HCT116 (cell line): ENCODE results near the gene RMRP. TPM values are rescaled to one million over a fixed set of nuclear protein-coding genes. Genes with fewer than 3 reads are reported as not detected.

Experiments used
- ATAC-seq: fragments of 200-7000 bp; cut with Tn5 transposase; 2 replicates; pipeline ENCODE4 v1.9.1; 2020; ENCODE audit warnings: mild to moderate bottlenecking, moderate library complexity
- BruUV-seq: library from RNA; stranded (reverse); fragments of 400-500 nt; replicated peaks from 2 replicates; lab custom pipeline; 2021; lab: Mats Ljungman, UMichigan
- CTCF ChIA-PET: fragments of 300-600 bp; sonication (Branson Sonifier 250); formaldehyde crosslinking; loops from one replicate; lab custom pipeline; 2021; ENCODE audit warnings: antibody characterized with exemption; lab: Charles Lee
- POLR2A ChIA-PET: fragments of 300-600, 350-600 bp; sonication (Branson Sonifier 250); formaldehyde crosslinking; loops from one replicate; lab custom pipeline; 2021; ENCODE audit warnings: antibody characterized with exemption; lab: Charles Lee
- RAD21 ChIA-PET, 2 experiments: fragments of 300-600 bp; sonication (Branson Sonifier 250); formaldehyde crosslinking; loops; one replicate each; lab custom pipeline; 2023; ENCODE audit warnings: low total read pairs in 2 of 2; ENCODE audit not compliant: uncharacterized antibody in 2 of 2, unreplicated experiment in 2 of 2, low non-redundant PET in 1 of 2; lab: Charles Lee
- DNase-seq: peaks from one replicate; pipeline ENCODE4 v3.0.0-alpha.2; 2010; ENCODE audit warnings: low read depth, low spot score
- H2AFZ ChIP-seq: fragments of 200-600 bp; shearing (Covaris generic), sonication (generic); 2 replicates; pipeline ENCODE4 v1.6.1; 2017; ENCODE audit warnings: low read depth, mixed run types, mixed read lengths, antibody characterized with exemption, low read length; ENCODE audit not compliant: poor library complexity, severe bottlenecking
- H3K27ac ChIP-seq: 2 replicates; pipeline ENCODE4 v1.5.1; 2012; ENCODE audit warnings: low read depth, low read length
- H3K27me3 ChIP-seq: fragments of 200-600 bp; sonication (generic); 2 replicates; pipeline ENCODE4 v1.6.1; 2016; ENCODE audit warnings: mixed run types, low read length, mixed read lengths; ENCODE audit not compliant: insufficient read depth
- H3K36me3 ChIP-seq, 2 experiments: fragments of 200-500 bp in 1 of 2; fragments of 200-600 bp in 1 of 2; sonication (Bioruptor generic) in 1 of 2; sonication (generic) in 1 of 2; 2 replicates each; pipeline versions ENCODE4 v1.5.1 to v1.6.1; 2014 to 2016; ENCODE audit warnings: low read length in 2 of 2, inconsistent platforms in 1 of 2, mixed read lengths in 1 of 2, mixed run types in 1 of 2; ENCODE audit not compliant: insufficient read depth in 2 of 2, control insufficient read depth in 1 of 2
- H3K4me1 ChIP-seq, 2 experiments: fragments of 200-600 bp in 1 of 2; sonication (generic) in 1 of 2; 2 replicates each; pipeline versions ENCODE4 v1.5.1 to v1.6.1; 2012 to 2017; ENCODE audit warnings: low read length in 2 of 2, inconsistent platforms in 1 of 2, mild to moderate bottlenecking in 1 of 2, mixed read lengths in 1 of 2, mixed run types in 1 of 2, moderate library complexity in 1 of 2; ENCODE audit not compliant: insufficient read depth in 2 of 2, control insufficient read depth in 1 of 2
- H3K4me2 ChIP-seq: fragments of 200-600 bp; sonication (generic); 2 replicates; pipeline ENCODE4 v1.6.1; 2017; ENCODE audit warnings: mixed run types, low read length, mixed read lengths
- H3K4me3 ChIP-seq, 2 experiments: fragments of 200-600 bp in 1 of 2; sonication (generic) in 1 of 2; replicated peaks in 1 of 2; 2 replicates each; pipeline ENCODE4 v1.5.1; 2011 to 2016; ENCODE audit warnings: low read length in 2 of 2, control low read depth in 1 of 2, low read depth in 1 of 2, mild to moderate bottlenecking in 1 of 2, mixed read lengths in 1 of 2, mixed run types in 1 of 2
- H3K79me2 ChIP-seq: fragments of 200-600 bp; sonication (generic); 2 replicates; pipeline ENCODE4 v1.6.1; 2017; ENCODE audit warnings: mild to moderate bottlenecking, mixed run types, low read length, moderate library complexity, mixed read lengths; ENCODE audit not compliant: insufficient read depth
- H3K9ac ChIP-seq: fragments of 200-600 bp; sonication (generic); 2 replicates; pipeline ENCODE4 v1.6.1; 2016; ENCODE audit warnings: low read length, mixed read lengths
- H3K9me2 ChIP-seq: fragments of 200-600 bp; sonication (generic), shearing (Covaris generic); 2 replicates; pipeline ENCODE4 v1.6.1; 2017; ENCODE audit warnings: mixed run types, mild to moderate bottlenecking, moderate library complexity; ENCODE audit not compliant: insufficient read depth
- H3K9me3 ChIP-seq, 2 experiments: fragments of 200-500 bp in 1 of 2; fragments of 200-600 bp in 1 of 2; sonication (Bioruptor generic) in 1 of 2; sonication (generic) in 1 of 2; 2 replicates each; pipeline ENCODE4 v1.6.1; 2014 to 2017; ENCODE audit warnings: low read length in 2 of 2, mixed read lengths in 2 of 2, inconsistent platforms in 1 of 2, low read depth in 1 of 2, mild to moderate bottlenecking in 1 of 2, mixed run types in 1 of 2, moderate library complexity in 1 of 2; ENCODE audit not compliant: control insufficient read depth in 1 of 2, insufficient read depth in 1 of 2
- H4K20me1 ChIP-seq: fragments of 200-600 bp; sonication (generic), shearing (Covaris generic); 2 replicates; pipeline ENCODE4 v1.6.1; 2017; ENCODE audit warnings: mixed run types, mild to moderate bottlenecking, moderate library complexity; ENCODE audit not compliant: insufficient read depth
- CEBPB ChIP-seq: IDR thresholded peaks from 2 replicates; pipeline ENCODE4 v1.6.1; 2012; ENCODE audit warnings: low read depth
- CTCF ChIP-seq, 3 experiments: fragments of 200-600 bp in 1 of 3; sonication (generic) in 1 of 3; IDR thresholded peaks in 2 of 3; conservative IDR thresholded peaks in 1 of 3; 2 replicates each; pipeline ENCODE4 v1.5.1; 2012 to 2017; ENCODE audit warnings: low read depth in 2 of 3, low read length in 2 of 3, antibody characterized with exemption in 1 of 3, borderline replicate concordance in 1 of 3, control low read depth in 1 of 3, mild to moderate bottlenecking in 1 of 3, mixed read lengths in 1 of 3, mixed run types in 1 of 3, moderate library complexity in 1 of 3; ENCODE audit not compliant: insufficient read depth in 1 of 3
- EGR1 ChIP-seq: IDR thresholded peaks from 2 replicates; pipeline ENCODE4 v1.6.1; 2012; ENCODE audit warnings: low read depth
- ELF1 ChIP-seq: IDR thresholded peaks from 2 replicates; pipeline ENCODE4 v1.6.1; 2012; ENCODE audit warnings: low read depth, borderline replicate concordance
- EZH2phosphoT487 ChIP-seq: fragments of 200-600 bp; IDR thresholded peaks from 2 replicates; pipeline ENCODE4 v1.6.1; 2018; ENCODE audit warnings: antibody characterized with exemption, borderline replicate concordance
- FOSL1 ChIP-seq: IDR thresholded peaks from 2 replicates; pipeline ENCODE4 v1.6.1; 2012; ENCODE audit warnings: low read depth
- JUND ChIP-seq: IDR thresholded peaks from 2 replicates; pipeline ENCODE4 v1.6.1; 2012
- MAX ChIP-seq: IDR thresholded peaks from 2 replicates; pipeline ENCODE4 v1.6.1; 2012
- POLR2AphosphoS5 ChIP-seq: IDR thresholded peaks from 2 replicates; pipeline ENCODE4 v1.6.1; 2011; ENCODE audit warnings: mild to moderate bottlenecking, low read depth, low read length, moderate library complexity
- RAD21 ChIP-seq: IDR thresholded peaks from 2 replicates; pipeline ENCODE4 v1.6.1; 2012; ENCODE audit warnings: low read depth, mild to moderate bottlenecking
- SIN3A ChIP-seq: IDR thresholded peaks from 2 replicates; pipeline ENCODE4 v1.6.1; 2012; ENCODE audit warnings: low read depth
- SP1 ChIP-seq: IDR thresholded peaks from 2 replicates; pipeline ENCODE4 v1.6.1; 2012; ENCODE audit warnings: low read depth
- TCF7L2 ChIP-seq: IDR thresholded peaks from 2 replicates; pipeline ENCODE4 v1.7.0; 2011; ENCODE audit warnings: borderline replicate concordance, inconsistent platforms; ENCODE audit not compliant: insufficient read depth, insufficient read length; ENCODE audit errors: extremely low read depth
- YY1 ChIP-seq: IDR thresholded peaks from 2 replicates; pipeline ENCODE4 v1.6.1; 2011; ENCODE audit warnings: low read length, low read depth, moderate library complexity, mild to moderate bottlenecking; ENCODE audit not compliant: insufficient replicate concordance; ENCODE audit errors: extremely low read depth
- ZFX ChIP-seq: fragments of 450-650 bp; IDR thresholded peaks from 2 replicates; pipeline ENCODE4 v1.6.1; 2017
- ZNF274 ChIP-seq: fragments of 200-500 bp; sonication (Bioruptor generic); IDR thresholded peaks from 2 replicates; pipeline ENCODE4 v1.6.1; 2014; ENCODE audit warnings: mild to moderate bottlenecking, low read depth, low read length, inconsistent platforms
- intact Hi-C: fragments of 100-400 bp; cut with micrococcal nuclease; formaldehyde crosslinking; loops from 2 replicates; pipeline ENCODE4 v1.10.0; 2022
- total RNA-seq: library from RNA; stranded (reverse); gene quantifications from one replicate; pipeline ENCODE4 v1.2.1, GENCODE V29; 2021; ENCODE audit not compliant: unreplicated experiment
- TF ChIP-seq, protein P1 (sequence below): IDR thresholded peaks from 2 replicates; pipeline ENCODE4 v1.6.1; 2012; ENCODE audit warnings: low read depth
- TF ChIP-seq, protein P2 (sequence below): IDR thresholded peaks from 2 replicates; pipeline ENCODE4 v1.6.1; 2011; ENCODE audit warnings: mild to moderate bottlenecking, low read length, moderate library complexity; ENCODE audit not compliant: insufficient replicate concordance; ENCODE audit errors: extremely low read depth

Gene RMRP
- total RNA-seq, 1 experiment from 2014 or later = 30,969 TPM

DNA sequence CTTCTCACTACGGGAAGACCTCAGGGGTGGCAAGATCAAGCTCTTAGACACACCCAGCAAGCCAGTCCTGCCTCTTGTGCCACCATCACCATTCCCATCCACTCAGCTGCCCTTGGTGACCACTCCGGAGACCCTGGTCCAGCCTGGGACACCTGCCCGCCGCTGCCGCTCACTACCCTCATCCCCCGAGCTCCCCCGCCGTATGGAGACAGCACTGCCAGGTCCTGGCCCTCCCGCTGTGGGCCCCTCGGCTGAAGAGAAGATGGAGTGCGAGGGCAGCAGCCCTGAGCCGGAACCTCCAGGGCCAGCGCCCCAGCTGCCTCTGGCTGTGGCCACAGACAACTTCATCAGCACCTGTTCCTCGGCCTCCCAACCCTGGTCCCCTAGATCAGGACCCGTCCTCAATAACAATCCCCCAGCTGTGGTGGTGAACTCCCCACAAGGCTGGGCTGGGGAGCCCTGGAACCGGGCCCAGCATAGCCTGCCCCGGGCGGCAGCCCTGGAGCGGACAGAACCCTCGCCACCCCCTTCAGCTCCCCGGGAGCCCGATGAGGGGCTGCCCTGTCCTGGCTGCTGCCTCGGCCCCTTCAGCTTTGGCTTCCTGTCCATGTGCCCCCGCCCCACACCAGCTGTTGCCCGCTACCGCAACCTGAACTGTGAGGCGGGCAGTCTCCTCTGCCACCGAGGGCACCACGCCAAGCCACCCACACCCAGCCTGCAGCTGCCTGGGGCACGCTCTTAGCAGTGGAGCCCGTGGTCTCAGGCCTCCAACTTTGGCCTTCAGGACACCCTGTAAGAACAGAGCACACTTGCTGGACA is 48.6 kb downstream of the RMRP start:
- Histone ChIP-seq H3K27me3 (no peaks in the 10 kb centered on the region), H3K9ac (no peak overlapping the region), H2AFZ (no peak overlapping the region), H3K4me3 (no peak overlapping the region), H3K27ac (no peak overlapping the region), H3K9me3 (no peaks in the 10 kb centered on the region), H3K9me2 (no peaks in the 10 kb centered on the region), H3K4me2 (no peak overlapping the region), H3K4me1 (peaks cover 6 to 19% of the 10 kb centered on the region in 2 experiments; a peak in 3 of 4 replicates), H3K36me3 (peaks cover 3 to 12% of the 10 kb centered on the region in 2 experiments; a peak in 3 of 4 replicates), H4K20me1 (no peaks in the 10 kb centered on the region), H3K79me2 (peaks cover 16% of the 10 kb centered on the region; the same call in 1 of the 2 replicates)
- no peak for ATAC-seq
- POLR2A ChIA-PET = no interaction called here
- BruUV-seq = no TSS peak
- CTCF ChIA-PET = no interaction called here
- RAD21 ChIA-PET = no interaction called here
- intact Hi-C loops = no loop called here
- DNase-seq = no peak
- TF ChIP-seq, protein P1, sequence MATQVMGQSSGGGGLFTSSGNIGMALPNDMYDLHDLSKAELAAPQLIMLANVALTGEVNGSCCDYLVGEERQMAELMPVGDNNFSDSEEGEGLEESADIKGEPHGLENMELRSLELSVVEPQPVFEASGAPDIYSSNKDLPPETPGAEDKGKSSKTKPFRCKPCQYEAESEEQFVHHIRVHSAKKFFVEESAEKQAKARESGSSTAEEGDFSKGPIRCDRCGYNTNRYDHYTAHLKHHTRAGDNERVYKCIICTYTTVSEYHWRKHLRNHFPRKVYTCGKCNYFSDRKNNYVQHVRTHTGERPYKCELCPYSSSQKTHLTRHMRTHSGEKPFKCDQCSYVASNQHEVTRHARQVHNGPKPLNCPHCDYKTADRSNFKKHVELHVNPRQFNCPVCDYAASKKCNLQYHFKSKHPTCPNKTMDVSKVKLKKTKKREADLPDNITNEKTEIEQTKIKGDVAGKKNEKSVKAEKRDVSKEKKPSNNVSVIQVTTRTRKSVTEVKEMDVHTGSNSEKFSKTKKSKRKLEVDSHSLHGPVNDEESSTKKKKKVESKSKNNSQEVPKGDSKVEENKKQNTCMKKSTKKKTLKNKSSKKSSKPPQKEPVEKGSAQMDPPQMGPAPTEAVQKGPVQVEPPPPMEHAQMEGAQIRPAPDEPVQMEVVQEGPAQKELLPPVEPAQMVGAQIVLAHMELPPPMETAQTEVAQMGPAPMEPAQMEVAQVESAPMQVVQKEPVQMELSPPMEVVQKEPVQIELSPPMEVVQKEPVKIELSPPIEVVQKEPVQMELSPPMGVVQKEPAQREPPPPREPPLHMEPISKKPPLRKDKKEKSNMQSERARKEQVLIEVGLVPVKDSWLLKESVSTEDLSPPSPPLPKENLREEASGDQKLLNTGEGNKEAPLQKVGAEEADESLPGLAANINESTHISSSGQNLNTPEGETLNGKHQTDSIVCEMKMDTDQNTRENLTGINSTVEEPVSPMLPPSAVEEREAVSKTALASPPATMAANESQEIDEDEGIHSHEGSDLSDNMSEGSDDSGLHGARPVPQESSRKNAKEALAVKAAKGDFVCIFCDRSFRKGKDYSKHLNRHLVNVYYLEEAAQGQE = no peak
- TF ChIP-seq POLR2AphosphoS5 (no peak), RAD21 (no peak), ELF1 (no peak), JUND (no peak), ZFX (no peak), ZNF274 (no peak), CEBPB (no peak), CTCF (IDR thresholded peaks at IDR 0.05 in 2 of 3, conservative IDR thresholded peaks at IDR 0.05 in 1 of 3; ENCODE audit: borderline replicate concordance in 1 of 3, insufficient read depth in 1 of 3, low read depth in 2 of 3, low read length in 2 of 3) (no peak), EGR1 (no peak), TCF7L2 (no peak), MAX (no peak), YY1 (no peak), SIN3A (no peak), EZH2phosphoT487 (no peak), FOSL1 (no peak), SP1 (no peak)
- TF ChIP-seq, protein P2, sequence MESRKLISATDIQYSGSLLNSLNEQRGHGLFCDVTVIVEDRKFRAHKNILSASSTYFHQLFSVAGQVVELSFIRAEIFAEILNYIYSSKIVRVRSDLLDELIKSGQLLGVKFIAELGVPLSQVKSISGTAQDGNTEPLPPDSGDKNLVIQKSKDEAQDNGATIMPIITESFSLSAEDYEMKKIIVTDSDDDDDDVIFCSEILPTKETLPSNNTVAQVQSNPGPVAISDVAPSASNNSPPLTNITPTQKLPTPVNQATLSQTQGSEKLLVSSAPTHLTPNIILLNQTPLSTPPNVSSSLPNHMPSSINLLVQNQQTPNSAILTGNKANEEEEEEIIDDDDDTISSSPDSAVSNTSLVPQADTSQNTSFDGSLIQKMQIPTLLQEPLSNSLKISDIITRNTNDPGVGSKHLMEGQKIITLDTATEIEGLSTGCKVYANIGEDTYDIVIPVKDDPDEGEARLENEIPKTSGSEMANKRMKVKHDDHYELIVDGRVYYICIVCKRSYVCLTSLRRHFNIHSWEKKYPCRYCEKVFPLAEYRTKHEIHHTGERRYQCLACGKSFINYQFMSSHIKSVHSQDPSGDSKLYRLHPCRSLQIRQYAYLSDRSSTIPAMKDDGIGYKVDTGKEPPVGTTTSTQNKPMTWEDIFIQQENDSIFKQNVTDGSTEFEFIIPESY = no peak
